HUES64 (cell line): ENCODE measurements around the gene HDC. TPM values are rescaled to one million over a fixed set of nuclear protein-coding genes. Genes with fewer than 3 reads are reported as not detected.

ENCODE experiments used
- H3K27ac ChIP-seq: 2 replicates; pipeline ENCODE4 v1.7.0; 2013; ENCODE audit warnings: low read depth, low read length, inconsistent platforms
- H3K27me3 ChIP-seq: 2 replicates; pipeline ENCODE4 v1.6.1; 2013; ENCODE audit warnings: mild to moderate bottlenecking, low read length; ENCODE audit not compliant: insufficient read depth
- H3K36me3 ChIP-seq: 2 replicates; pipeline ENCODE4 v1.6.1; 2013; ENCODE audit warnings: mild to moderate bottlenecking, low read length; ENCODE audit not compliant: insufficient read depth
- H3K4me1 ChIP-seq: 2 replicates; pipeline ENCODE4 v1.6.1; 2013; ENCODE audit warnings: mild to moderate bottlenecking, low read length, moderate library complexity; ENCODE audit not compliant: insufficient read depth
- H3K4me3 ChIP-seq: 2 replicates; pipeline ENCODE4 v1.5.1; 2013; ENCODE audit warnings: mild to moderate bottlenecking, low read length, moderate library complexity
- H3K9ac ChIP-seq: 2 replicates; pipeline ENCODE4 v1.6.1; 2013; ENCODE audit warnings: mild to moderate bottlenecking, low read depth, low read length
- H3K9me3 ChIP-seq: 2 replicates; pipeline ENCODE4 v1.6.1; 2013; ENCODE audit warnings: low read depth, low read length; ENCODE audit not compliant: insufficient read depth
- WGBS: fragments of 150-250, 120-280 bp; methylation state at CpG from one replicate; pipeline ENCODE4 v1.1.7; 2013; ENCODE audit warnings: missing lambda C conversion rate; 5-methylcytosine and 5-hydroxymethylcytosine counted together
- polyA plus RNA-seq, 2 experiments: library from polyadenylated mRNA; stranded (reverse); fragments of 50-300 nt; gene quantifications; one replicate each; pipeline ENCODE4 v1.2.3, GENCODE V29; 2013

HDC gene
- polyA plus RNA-seq (2013, experiment 1 of 2): 0.50 TPM
- polyA plus RNA-seq (2013, experiment 2 of 2): 0.13 TPM

DNA sequence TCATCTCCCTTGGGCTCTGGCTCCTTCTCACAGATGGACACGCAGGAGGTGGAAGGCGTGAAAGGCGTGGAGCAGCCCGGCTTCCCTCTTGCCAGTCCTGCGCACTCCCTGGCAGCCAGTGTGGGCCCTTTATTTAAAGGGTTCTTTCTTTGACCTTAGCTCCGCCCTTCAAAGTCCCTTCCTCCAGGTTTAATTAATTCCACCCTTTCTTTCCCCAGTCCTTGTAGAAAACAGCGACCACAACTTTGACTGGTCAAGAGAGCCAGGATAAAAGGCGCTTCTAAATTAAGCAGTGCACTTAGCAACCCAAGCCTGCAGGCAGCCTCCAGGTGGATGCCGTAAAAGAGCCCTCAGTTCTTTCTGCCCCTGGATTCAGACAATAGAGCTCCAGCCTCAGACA, at the start of gene HDC:
HDC (minus strand) TSS at position 107 of the 400 bp plus-strand sequence; CDS start at position 4, 103 bp downstream.
- 80% methylated on average over 9 of the region's 9 CpGs for WGBS
- Histone ChIP-seq H3K36me3 (no peaks in the 10 kb centered on the region), H3K27ac (no peak within 1 kb of the TSS), H3K9ac (no peak within 1 kb of the TSS), H3K9me3 (no peaks in the 10 kb centered on the region), H3K4me3 (no peak within 1 kb of the TSS), H3K4me1 (no peaks in the 10 kb centered on the region; the same call in 1 of the 2 replicates), H3K27me3 (peaks cover 3% of the 10 kb centered on the region; the same call in 1 of the 2 replicates)

DNA sequence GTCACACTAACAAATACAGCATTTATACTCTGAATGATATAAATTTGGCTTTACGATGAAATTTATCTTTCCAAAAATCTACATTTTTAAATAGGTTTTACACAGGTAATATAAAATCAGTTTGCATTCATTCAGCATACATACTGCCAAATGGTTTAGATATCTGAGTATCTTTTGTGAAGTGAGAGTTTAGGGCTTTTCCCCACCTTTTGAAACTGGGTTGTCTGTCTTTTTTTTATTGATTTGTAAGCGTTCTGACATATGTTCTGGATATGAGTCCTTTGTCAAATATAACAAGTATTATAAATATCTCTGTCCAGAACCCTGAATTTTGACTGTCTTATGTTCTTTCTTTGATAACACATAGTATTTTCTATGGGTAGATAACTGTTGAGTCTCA, 47.1 kb upstream of the HDC start:
- peaks cover 17% of the 10 kb centered on the region for H3K36me3 ChIP-seq
- H3K9ac ChIP-seq: no peak overlapping the region
- H3K4me3 ChIP-seq: no peak overlapping the region
- H3K27ac ChIP-seq: no peak overlapping the region
- no peaks in the 10 kb centered on the region for H3K27me3 ChIP-seq
- H3K9me3 ChIP-seq: peaks cover 12% of the 10 kb centered on the region; the same call in 1 of the 2 replicates
- H3K4me1 ChIP-seq: no peaks in the 10 kb centered on the region
- 83% methylated on average over 1 of the region's 2 CpGs for WGBS

DNA sequence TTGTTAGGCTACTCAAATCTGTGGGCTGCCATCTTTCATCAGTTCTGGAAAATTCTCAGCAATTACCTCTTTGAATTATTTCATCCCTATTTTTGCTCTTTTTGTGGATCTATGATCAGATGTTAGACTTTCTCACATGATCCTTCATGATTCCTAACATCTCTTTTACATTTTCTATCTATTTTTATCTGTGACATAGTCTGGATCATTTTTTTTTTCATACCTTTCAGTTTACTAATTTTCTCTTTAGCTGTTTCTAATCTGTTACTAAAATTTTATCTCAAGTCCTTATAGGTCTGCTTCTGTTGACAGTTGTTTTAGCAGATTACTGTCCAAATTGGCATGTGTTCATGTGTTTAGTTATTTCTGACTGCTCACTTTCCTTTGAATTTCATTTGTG, 42.3 kb upstream of the HDC start:
- Histone ChIP-seq H3K4me1 (no peaks in the 10 kb centered on the region), H3K27me3 (no peaks in the 10 kb centered on the region), H3K27ac (no peak overlapping the region), H3K4me3 (no peak overlapping the region), H3K36me3 (peaks cover 39% of the 10 kb centered on the region), H3K9ac (no peak overlapping the region), H3K9me3 (peaks cover 20% of the 10 kb centered on the region; the same call in 1 of the 2 replicates)

GRCh38 chr15:50304836-50305235, 39.3 kb upstream of the HDC start:
- peaks cover 20% of the 10 kb centered on the region; the same call in 1 of the 2 replicates for H3K9me3 ChIP-seq
- no peak overlapping the region for H3K9ac ChIP-seq
- H3K36me3 ChIP-seq: peaks cover 69% of the 10 kb centered on the region
- H3K27ac ChIP-seq: no peak overlapping the region
- WGBS: 100% methylated on average over 1 of the region's 1 CpG
- H3K4me3 ChIP-seq: no peak overlapping the region
- H3K4me1 ChIP-seq: no peaks in the 10 kb centered on the region
- no peaks in the 10 kb centered on the region for H3K27me3 ChIP-seq

GRCh38 chr15:50302581-50302980, 37.1 kb upstream of the HDC start:
- Histone ChIP-seq H3K9ac (no peak overlapping the region), H3K27me3 (no peaks in the 10 kb centered on the region), H3K27ac (no peak overlapping the region), H3K4me3 (no peak overlapping the region), H3K36me3 (peaks cover 74% of the 10 kb centered on the region), H3K4me1 (no peaks in the 10 kb centered on the region), H3K9me3 (peaks cover 8% of the 10 kb centered on the region; the same call in 1 of the 2 replicates)
- 89% methylated on average over 1 of the region's 1 CpG for WGBS

- WGBS: 95% methylated on average over 1 of the region's 2 CpGs
Measured at GRCh38 chr15:50298340-50298739, 32.8 kb upstream of the HDC start.

GRCh38 chr15:50295966-50296365, 30.4 kb upstream of the HDC start:
- Histone ChIP-seq H3K27ac (no peak overlapping the region), H3K9me3 (no peaks in the 10 kb centered on the region), H3K4me3 (no peak overlapping the region), H3K9ac (no peak overlapping the region), H3K27me3 (no peaks in the 10 kb centered on the region), H3K36me3 (peaks cover 68% of the 10 kb centered on the region), H3K4me1 (no peaks in the 10 kb centered on the region)
- 83% methylated on average over 1 of the region's 1 CpG for WGBS

More at GRCh38 chr15:50298340-50298739, 32.8 kb upstream of the HDC start:
- Histone ChIP-seq H3K9me3 (no peaks in the 10 kb centered on the region), H3K9ac (no peak overlapping the region), H3K27ac (no peak overlapping the region), H3K27me3 (no peaks in the 10 kb centered on the region), H3K36me3 (peaks cover 81% of the 10 kb centered on the region), H3K4me3 (no peak overlapping the region), H3K4me1 (no peaks in the 10 kb centered on the region)

GRCh38 chr15:50289749-50290148, 24.2 kb upstream of the HDC start:
- H3K36me3 ChIP-seq: peaks cover 73% of the 10 kb centered on the region
- no peak overlapping the region for H3K27ac ChIP-seq
- no peak overlapping the region for H3K4me3 ChIP-seq
- no peaks in the 10 kb centered on the region for H3K9me3 ChIP-seq
- no peaks in the 10 kb centered on the region for H3K27me3 ChIP-seq
- H3K4me1 ChIP-seq: no peaks in the 10 kb centered on the region
- 95% methylated on average over 2 of the region's 2 CpGs for WGBS
- H3K9ac ChIP-seq: no peak overlapping the region

- no peak overlapping the region for H3K27ac ChIP-seq
- H3K9me3 ChIP-seq: no peaks in the 10 kb centered on the region
- H3K27me3 ChIP-seq: no peaks in the 10 kb centered on the region
- H3K9ac ChIP-seq: no peak overlapping the region
- peaks cover 68% of the 10 kb centered on the region for H3K36me3 ChIP-seq
- H3K4me3 ChIP-seq: no peak overlapping the region
- no peaks in the 10 kb centered on the region for H3K4me1 ChIP-seq
- WGBS: 92% methylated on average over 6 of the region's 6 CpGs
Measured at GRCh38 chr15:50287324-50288116, 22.0 kb upstream of the HDC start.

DNA sequence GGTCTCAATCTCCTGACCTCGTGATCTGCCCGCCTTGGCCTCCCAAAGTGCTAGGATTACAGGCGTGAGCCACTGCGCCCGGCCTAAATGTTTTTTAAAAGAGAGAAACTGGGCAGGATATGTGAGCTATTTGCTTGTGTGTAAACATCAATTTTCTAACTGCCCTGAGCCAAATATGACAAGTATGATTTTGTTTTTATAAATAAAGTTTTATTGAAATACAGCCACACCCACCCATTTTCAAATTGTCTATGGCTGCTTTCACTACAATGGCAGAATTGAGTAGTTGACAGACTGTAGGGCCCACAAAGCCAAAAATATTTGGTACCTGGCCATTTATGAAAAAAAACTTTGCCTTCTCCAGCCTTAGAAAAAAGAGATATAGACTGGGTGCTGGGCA, 15.9 kb upstream of the HDC start:
- Histone ChIP-seq H3K27me3 (no peaks in the 10 kb centered on the region), H3K36me3 (peaks cover 38% of the 10 kb centered on the region), H3K4me3 (no peak overlapping the region), H3K9ac (no peak overlapping the region), H3K4me1 (no peaks in the 10 kb centered on the region), H3K9me3 (no peaks in the 10 kb centered on the region), H3K27ac (no peak overlapping the region)
- 78% methylated on average over 5 of the region's 5 CpGs for WGBS

- Histone ChIP-seq H3K27me3 (no peaks in the 10 kb centered on the region), H3K9ac (no peak overlapping the region), H3K4me1 (no peaks in the 10 kb centered on the region), H3K36me3 (peaks cover 26% of the 10 kb centered on the region), H3K9me3 (no peaks in the 10 kb centered on the region), H3K4me3 (no peak overlapping the region), H3K27ac (no peak overlapping the region)
- 97% methylated on average over 3 of the region's 3 CpGs for WGBS
Measured at GRCh38 chr15:50280271-50280670, 14.7 kb upstream of the HDC start.
